ENCODE data around the gene HEBP2. TPM values are rescaled to one million over a fixed set of nuclear protein-coding genes. Genes with fewer than 3 reads are reported as not detected.

HEBP2 gene
- total and polyA plus RNA-seq, 4 donors = 14.4 to 56.9 (median 25.7) TPM

GRCh38 chr6:138465007-138465645 is 61.1 kb downstream of the HEBP2 start:
- peak; percentile 76 for ATAC-seq (ENCODE audit: insufficient read depth, low FRiP score)
- H3K27me3 ChIP-seq (ENCODE audit: control insufficient read depth in 3 of 3, insufficient read depth in 3 of 3, low read length in 2 of 3) = no peaks in the 10 kb centered on the region
- WGBS, 2 donors = 35 to 38% methylated on average over 1 of the region's 1 CpG
- H3K27ac ChIP-seq (ENCODE audit: low read depth in 1 of 2, low read length in 1 of 2) = peak overlapping the region in 1 of 2 donors; percentile 68
- no peak overlapping the region for H3K9ac ChIP-seq (ENCODE audit: insufficient read depth in 1 of 2, low read length in 2 of 2)
- DNase-seq = no peak
- no peaks in the 10 kb centered on the region for H3K4me1 ChIP-seq (ENCODE audit: control insufficient read depth in 5 of 5, insufficient read depth in 5 of 5, low read length in 5 of 5)
- TF ChIP-seq, protein P1, sequence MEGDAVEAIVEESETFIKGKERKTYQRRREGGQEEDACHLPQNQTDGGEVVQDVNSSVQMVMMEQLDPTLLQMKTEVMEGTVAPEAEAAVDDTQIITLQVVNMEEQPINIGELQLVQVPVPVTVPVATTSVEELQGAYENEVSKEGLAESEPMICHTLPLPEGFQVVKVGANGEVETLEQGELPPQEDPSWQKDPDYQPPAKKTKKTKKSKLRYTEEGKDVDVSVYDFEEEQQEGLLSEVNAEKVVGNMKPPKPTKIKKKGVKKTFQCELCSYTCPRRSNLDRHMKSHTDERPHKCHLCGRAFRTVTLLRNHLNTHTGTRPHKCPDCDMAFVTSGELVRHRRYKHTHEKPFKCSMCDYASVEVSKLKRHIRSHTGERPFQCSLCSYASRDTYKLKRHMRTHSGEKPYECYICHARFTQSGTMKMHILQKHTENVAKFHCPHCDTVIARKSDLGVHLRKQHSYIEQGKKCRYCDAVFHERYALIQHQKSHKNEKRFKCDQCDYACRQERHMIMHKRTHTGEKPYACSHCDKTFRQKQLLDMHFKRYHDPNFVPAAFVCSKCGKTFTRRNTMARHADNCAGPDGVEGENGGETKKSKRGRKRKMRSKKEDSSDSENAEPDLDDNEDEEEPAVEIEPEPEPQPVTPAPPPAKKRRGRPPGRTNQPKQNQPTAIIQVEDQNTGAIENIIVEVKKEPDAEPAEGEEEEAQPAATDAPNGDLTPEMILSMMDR (IDR thresholded peaks at IDR 0.05; ENCODE audit: control extremely low read depth, extremely low read depth) = no peak
- H3K36me3 ChIP-seq (ENCODE audit: control insufficient read depth in 4 of 4, insufficient read depth in 4 of 4, low read length in 4 of 4) = peaks cover 3 to 15% (median 11%) of the 10 kb centered on the region in 4 donors
- no peak overlapping the region for H3K4me3 ChIP-seq
- no peaks in the 10 kb centered on the region for H3K9me3 ChIP-seq (ENCODE audit: control insufficient read depth in 4 of 4, insufficient read depth in 3 of 4, low read length in 3 of 4)

DNA sequence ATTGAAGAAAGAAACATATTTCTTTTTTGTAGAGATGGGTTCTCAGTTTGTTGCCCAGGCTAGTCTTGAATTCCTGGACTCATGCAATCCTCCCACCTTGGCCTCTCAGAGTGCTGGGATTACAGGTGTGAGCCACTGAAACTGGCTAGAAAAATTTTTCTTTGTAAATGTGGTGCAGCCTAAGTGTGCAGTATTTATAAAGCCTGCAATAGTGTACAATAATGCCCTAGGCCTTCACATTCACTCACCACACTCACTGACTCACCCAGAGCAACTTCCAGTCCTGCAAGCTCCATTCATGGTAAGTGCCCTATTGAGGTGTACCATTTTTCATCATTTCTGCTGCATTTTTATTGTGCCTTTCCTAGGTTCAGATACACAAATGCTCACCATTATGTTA is 63.9 kb downstream of the HEBP2 start:
- TF ChIP-seq, protein P1 (IDR thresholded peaks at IDR 0.05; ENCODE audit: control extremely low read depth, extremely low read depth) = no peak
- Histone ChIP-seq H3K27me3 (ENCODE audit: control insufficient read depth in 3 of 3, insufficient read depth in 3 of 3, low read length in 2 of 3) (no peaks in the 10 kb centered on the region), H3K27ac (ENCODE audit: low read depth in 1 of 2, low read length in 1 of 2) (no peak overlapping the region), H3K36me3 (ENCODE audit: control insufficient read depth in 4 of 4, insufficient read depth in 4 of 4, low read length in 4 of 4) (peaks cover under 1 to 15% (median 8%) of the 10 kb centered on the region in 4 donors), H3K4me3 (no peak overlapping the region), H3K9me3 (ENCODE audit: control insufficient read depth in 4 of 4, insufficient read depth in 3 of 4, low read length in 3 of 4) (no peaks in the 10 kb centered on the region), H3K9ac (ENCODE audit: insufficient read depth in 1 of 2, low read length in 2 of 2) (no peak overlapping the region), H3K4me1 (ENCODE audit: control insufficient read depth in 5 of 5, insufficient read depth in 5 of 5, low read length in 5 of 5) (no peaks in the 10 kb centered on the region)
- ATAC-seq (ENCODE audit: insufficient read depth, low FRiP score) = no peak
- DNase-seq = no peak

DNA sequence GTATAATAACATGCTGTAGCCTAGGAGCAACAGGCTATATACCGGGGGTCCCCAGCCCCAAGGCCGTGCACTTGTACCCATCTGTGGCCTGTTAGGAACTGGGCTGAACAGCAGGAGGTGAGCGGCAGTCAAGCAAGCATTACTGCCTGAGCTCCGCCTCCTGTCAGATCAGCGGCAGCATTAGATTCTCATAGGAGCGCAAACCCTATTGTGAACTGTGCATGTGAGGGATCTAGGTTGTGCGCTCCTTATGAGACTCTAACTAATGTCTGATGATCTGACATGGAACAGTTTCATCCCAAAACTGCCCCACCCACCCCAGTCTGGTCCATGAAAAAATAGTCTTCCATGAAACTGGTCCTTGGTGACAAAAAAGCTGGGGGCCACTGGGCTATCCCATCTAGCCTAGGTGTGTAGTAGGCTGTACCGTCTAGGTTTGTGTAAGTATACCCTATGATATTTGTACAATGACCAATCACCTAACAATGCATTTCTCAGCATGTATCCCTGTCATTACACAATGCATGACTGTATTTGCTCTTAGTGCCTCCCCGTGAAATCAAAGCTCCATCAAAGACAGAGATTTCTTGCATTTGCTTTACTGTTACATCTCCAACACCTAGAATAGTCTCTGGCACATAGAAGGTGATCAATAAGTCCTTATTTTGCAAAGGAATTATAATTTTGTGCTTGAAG is 64.4 kb downstream of the HEBP2 start:
- peaks cover 0 to 13% (median 7%) of the 10 kb centered on the region in 4 donors for H3K36me3 ChIP-seq (ENCODE audit: control insufficient read depth in 4 of 4, insufficient read depth in 4 of 4, low read length in 4 of 4)
- DNase-seq = no peak
- no peaks in the 10 kb centered on the region for H3K4me1 ChIP-seq (ENCODE audit: control insufficient read depth in 5 of 5, insufficient read depth in 5 of 5, low read length in 5 of 5)
- H3K27ac ChIP-seq (ENCODE audit: low read depth in 1 of 2, low read length in 1 of 2) = no peak overlapping the region
- no peak for ATAC-seq (ENCODE audit: insufficient read depth, low FRiP score)
- H3K27me3 ChIP-seq (ENCODE audit: control insufficient read depth in 3 of 3, insufficient read depth in 3 of 3, low read length in 2 of 3) = no peaks in the 10 kb centered on the region
- TF ChIP-seq, protein P1 (IDR thresholded peaks at IDR 0.05; ENCODE audit: control extremely low read depth, extremely low read depth) = no peak
- WGBS, 2 donors = 94 to 95% methylated on average over 9 of the region's 9 CpGs
- no peak overlapping the region for H3K4me3 ChIP-seq
- H3K9ac ChIP-seq (ENCODE audit: insufficient read depth in 1 of 2, low read length in 2 of 2) = no peak overlapping the region
- H3K9me3 ChIP-seq (ENCODE audit: control insufficient read depth in 4 of 4, insufficient read depth in 3 of 4, low read length in 3 of 4) = no peaks in the 10 kb centered on the region

Small RNA genes lying within 50 kb of the gene (small RNA-seq; reads per million reads assigned to genes)
- gene AL031003.1 (ENCODE audit: low replicate concordance) (not detected), gene AL391669.1 (ENCODE audit: low replicate concordance) (not detected), gene MIR3145 (ENCODE audit: low replicate concordance) (0.29 reads per million, percentile 32 among the genes with 10 or more reads in this experiment)

Other genes with a start within 250 kb of the HEBP2 start
- gene ARFGEF3, start 242.3 kb upstream of the HEBP2 start, total RNA-seq = 10 to 100 TPM; 20.5 to 28.1 TPM
- gene ARFGEF3, start 242.3 kb upstream of the HEBP2 start, polyA plus RNA-seq = 1 to 10 TPM; 4.7 to 7.6 TPM
- gene PBOV1, start 185.7 kb upstream of the HEBP2 start, total RNA-seq = not detected
- under 1 TPM in 1 of 2 donors, not detected in 1; 0.04 TPM for gene PBOV1, start 185.7 kb upstream of the HEBP2 start, polyA plus RNA-seq
- not detected for gene SMIM28, start 26.3 kb upstream of the HEBP2 start, total RNA-seq
- not detected for gene SMIM28, start 26.3 kb upstream of the HEBP2 start, polyA plus RNA-seq
- gene NHSL1, start 95.3 kb downstream of the HEBP2 start, total RNA-seq = 10 to 100 TPM; 46.4 to 53.7 TPM
- 10 to 100 TPM in 1 of 2 donors, 1 to 10 TPM in 1; 5.2 to 14.4 TPM for gene NHSL1, start 95.3 kb downstream of the HEBP2 start, polyA plus RNA-seq

Measured in lung (tissue), 13 donors.